Measurements from ENCODE around the gene SPG11.
A peak's percentile ranks its signal among the peaks of the same experiment; 100 is the strongest.
"Not testable (repeated sequence)": the region's sequence is repeated elsewhere in the genome, so short reads cannot be mapped to it uniquely, and the experiment has no call there.

Gene SPG11

DNA sequence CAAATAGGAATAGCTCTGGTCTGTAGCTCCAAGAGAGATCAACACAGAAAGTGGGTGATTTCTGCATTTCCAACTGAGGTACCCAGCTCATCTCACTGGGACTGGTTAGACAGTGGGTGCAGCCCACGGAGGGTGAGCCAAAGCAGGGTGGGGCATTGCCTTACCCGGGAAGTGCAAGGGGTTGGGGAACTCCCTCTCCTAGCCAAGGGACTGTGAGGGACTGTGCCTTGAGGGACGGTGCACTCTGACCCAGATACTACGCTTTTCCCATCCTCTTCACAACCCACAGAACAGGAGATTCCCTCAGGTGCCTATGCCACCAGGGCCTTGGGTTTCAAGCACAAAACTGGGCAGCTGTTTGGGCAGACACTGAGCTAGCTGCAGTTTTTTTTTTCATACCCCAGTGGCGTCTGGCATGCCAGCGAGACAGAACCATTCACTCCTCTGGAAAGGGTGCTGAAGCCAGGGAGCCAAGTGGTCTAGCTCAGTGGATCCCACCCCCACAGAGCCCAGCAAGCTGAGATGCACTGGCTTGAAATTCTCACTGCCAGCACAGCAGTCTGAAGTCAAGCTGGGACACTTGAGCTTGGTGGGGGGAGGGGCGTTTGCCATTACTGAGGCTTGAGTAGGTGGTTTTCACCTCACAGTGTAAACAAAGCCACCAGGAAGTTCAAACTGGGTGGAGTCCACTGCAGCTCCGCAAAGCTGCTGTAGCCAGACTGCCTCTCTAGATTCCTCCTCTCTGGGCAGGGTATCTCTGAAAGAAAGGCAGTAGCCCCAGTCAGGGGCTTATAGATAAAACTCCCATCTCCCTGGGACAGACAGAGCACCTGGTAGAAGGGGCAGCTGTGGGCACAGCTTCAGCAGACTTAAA is 19.6 kb upstream of the SPG11 start:
- DNase-seq: not testable (repeated sequence)

DNA sequence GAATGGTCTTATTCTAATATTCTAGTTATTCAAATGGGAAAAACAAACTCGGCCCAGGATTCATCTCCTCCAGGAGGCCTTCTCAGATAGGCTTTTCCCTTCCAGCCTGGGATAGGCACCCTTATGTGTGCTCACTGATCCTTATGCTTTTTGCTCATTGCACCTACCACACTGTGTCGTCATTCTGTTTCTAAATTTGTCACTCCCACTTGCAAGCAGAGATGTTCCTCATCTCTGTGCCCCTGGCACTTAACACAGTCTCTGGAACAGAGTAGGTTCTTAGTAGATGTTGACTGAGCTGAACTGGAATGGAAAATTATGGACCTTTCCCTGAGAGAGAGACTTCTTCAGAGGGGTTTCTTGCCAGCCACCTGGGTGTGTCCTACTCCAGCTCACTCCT is 18.7 kb upstream of the SPG11 start:
- DNase-seq: no peak

DNA sequence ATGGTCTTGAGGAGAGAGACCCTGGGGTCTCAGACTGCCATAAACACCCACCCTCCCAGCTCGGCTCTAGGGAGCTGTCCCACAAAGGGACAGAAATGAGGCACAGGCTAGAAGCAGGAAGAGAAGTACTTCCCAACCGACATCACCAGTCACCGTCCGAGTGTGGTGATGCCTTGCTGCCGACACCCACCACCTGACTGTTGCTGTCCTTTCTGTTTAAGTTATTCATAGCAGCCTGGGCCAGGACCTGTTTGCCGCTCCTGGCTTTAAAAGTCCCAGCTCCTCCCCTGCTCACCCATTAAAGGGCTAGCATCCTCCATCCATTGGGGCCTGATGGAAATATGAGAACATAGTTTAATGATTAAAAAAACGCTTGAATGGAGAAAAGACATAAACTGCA is 13.2 kb upstream of the SPG11 start:
- DNase-seq: no peak

DNA sequence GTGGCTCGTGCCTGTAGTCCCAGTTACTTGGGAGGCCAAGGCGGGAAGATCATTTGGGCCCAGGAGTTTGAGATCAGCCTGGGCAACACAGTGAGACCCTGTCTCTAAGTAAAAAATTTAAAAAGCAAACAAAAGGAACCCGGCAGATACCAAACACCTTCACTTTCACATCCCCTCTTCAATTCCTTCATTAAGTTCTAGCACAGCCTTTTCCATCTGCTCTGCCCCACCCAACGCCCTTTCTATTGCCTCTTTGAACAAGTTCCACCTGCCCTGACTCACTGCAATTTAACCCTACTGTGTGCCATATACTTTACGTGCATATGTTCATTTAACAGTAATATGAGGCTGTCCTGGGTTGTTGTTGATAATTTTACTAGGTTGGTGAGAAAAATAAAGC is 12.4 kb upstream of the SPG11 start:
- no peak for DNase-seq

DNA sequence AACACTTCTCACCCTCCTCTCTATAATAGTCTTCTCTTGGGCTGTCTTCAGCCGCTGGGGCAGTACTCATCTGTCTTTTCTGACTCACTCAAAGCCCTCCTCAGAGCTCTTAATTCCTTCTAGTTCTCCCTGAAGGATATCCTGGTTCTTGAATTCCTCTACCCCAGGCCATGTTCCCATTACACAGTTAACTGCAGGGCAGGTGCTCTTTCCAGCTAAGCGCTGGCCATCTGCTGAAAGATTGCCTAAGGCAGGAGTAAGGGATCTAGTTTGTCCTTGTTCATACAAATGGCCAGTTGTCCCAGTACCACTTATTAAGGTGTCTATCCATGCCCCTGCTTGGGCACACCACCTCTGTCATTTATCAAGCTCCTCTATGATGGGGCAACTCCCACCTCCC is 10.2 kb upstream of the SPG11 start:
- no peak for DNase-seq

DNA sequence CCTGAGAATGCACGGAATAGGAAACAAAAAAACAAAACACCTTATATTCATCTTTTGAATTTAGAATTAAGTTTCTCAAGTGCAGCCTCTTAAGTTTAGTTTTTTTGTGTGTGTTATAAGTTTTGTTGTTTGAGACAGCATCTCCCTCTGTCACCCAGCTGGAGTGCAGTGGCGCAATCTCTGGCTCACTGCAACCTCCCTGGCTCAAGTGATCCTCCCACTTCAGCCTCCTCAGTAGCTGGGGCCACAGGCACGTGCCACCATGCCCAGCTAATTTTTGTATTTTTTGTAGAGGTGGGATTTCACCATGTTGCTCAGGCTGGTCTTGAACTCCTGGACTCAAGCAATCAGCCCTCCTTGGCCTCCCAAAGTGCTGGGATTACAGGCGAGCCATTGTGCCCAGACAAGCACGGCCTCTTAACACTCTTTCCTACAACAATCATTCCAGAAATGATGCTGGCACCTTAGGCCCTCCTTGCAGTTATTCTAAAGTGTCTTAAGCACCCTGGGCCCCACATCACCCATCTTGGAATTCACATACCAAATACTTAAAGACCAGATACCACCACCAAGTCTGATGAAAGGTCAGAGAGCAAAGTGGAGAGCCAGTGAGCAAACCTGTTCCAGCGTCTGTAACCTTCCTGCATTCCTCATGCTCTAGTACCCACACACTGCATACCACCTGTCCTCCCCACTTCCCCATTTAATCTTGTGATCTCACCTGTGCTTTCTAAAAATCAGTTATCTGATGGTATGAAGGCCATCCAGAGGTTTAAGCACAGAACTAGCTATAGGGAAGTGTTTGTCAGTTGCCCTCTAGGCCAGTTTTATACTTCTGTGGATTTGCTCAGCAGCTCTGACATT is 6.9 kb upstream of the SPG11 start:
- DNase-seq: no peak

DNA sequence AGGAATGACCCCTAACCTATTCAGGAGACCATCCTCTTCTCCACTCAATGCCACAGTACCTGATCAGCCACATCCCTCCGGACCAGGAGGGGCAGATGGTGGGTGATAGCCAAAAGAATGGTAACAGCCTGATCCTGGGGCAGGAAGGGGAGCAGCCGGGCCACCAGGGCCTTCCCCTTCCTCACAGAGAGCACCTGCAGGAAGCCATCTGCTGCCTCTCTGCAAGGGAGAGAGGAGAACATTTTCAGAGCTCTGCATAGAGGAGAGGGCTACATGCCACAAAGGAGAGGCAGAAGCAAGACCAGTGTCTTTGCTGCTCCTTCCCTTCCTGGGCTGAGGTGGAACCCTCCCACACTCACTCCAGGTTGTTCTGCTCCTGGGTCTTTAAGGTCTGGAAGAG is 5.5 kb upstream of the SPG11 start:
- no peak for DNase-seq

DNA sequence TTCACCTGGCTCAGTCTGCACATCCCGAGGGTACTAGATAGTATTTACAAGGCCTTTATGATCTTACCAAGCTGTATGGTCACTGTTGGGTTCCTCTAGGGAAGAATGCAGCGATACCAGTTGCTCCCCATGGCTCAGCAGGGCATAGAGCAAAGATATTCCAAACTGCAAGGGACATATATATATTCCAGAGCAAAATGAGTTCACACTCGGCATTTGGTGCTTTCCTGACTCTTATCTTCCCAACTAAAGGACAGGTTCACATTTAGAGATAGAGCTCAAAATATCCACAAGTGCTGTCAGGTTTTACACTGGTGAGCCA is 3.5 kb upstream of the SPG11 start:
- no peak for DNase-seq

DNA sequence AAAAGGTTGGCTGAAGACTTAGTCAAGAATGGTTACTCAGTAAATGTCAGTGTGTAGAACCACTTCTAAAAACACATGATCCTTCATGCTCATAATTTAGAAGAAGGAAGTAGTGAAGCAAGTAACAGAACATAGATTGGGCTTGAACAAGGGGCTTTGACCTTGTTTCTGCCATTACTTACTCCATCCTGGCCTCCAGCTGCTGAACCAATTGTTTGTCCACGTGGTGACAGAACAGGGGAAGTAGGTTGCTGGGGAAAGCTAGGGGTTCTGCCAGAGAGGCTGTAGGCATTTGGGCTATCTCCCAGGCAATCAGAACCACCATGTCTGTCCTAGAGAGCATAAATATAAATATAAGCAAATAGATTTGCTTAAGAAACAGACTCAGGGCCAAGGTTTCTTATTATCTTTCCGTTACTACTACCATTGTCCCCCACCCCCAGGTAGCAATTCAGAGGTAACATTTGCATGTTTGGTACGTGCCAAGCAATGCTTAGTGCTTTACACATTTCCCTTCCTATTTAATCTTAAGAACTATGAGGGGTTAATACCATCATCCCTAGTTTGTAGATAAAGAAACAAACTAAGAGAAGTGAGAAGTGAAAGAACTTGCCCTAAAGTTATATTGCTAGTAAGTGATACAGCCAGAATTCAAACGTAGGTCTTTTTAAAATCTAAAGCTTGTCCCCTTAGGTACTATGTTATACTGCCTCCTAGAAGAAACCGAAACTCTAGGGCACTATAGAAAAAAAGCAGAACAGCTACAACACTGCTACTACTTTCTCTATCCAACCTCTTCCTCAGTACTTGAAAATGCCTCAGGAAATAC is 3.0 kb upstream of the SPG11 start:
- no peak for DNase-seq

DNA sequence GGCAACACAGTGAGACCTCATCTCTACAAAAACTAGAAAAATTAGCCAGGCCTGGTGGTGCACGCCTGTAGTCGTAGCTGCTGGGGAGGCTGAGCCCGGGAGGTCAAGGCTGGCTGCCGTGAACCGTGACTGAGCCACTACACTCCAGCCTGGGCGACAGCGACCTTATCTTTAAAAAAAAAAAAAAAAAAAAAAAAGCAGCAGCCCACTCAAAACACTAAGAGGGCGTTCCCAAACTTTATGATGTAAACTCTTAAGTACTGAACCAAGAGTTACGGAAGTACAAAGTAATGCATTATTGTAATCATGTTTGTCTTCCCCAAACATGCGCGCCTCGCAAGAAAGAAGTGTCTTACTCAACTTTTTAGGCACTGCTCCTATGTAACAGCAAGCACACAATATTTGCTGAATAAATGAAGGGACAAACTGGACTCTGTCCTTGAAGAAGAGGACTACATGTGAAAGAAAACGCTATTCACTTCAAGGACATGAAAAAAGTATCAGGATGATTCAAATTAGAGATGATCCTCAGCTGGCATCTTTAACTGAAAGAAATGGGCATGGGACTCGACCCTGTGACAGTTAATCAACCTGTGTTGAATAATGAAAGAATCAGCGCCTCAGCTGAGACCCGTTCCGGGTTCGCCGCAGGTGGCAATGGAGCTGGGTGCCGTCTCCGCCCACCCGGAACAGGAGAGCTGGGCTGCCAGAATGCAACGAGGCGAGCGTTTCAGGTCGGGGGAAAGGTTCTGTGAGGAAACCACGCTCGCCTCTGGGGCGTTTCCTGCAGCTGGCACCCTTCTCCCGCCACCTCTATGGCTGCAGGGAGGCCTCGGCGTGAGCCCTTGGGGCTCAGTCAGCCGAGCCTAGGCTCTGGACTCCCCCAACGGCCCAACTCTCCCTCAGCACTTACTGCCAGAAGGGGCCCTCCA is 718 bp downstream of the SPG11 start:
- DNase-seq: peak in 30 of 56 donors; percentile 8 to 79 (median 48)

DNA sequence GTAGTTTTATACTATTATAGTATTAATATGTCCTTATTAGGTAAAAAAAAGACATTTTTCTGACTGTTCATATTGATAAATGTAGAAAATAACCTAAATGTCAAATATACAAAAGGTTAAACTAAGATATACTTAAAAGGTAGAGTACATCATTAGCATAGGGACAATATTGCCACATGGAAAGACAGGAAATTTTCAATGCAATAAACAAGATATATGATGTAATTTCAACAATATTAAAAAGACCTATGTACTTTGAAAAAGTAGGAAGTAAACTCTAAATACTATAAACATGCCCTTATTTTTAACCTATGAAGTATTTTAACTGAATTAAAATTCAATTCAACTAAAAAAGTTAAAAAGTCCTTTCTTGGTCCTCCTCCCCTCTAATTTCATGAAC is 1.9 kb downstream of the SPG11 start:
- DNase-seq: no peak

DNA sequence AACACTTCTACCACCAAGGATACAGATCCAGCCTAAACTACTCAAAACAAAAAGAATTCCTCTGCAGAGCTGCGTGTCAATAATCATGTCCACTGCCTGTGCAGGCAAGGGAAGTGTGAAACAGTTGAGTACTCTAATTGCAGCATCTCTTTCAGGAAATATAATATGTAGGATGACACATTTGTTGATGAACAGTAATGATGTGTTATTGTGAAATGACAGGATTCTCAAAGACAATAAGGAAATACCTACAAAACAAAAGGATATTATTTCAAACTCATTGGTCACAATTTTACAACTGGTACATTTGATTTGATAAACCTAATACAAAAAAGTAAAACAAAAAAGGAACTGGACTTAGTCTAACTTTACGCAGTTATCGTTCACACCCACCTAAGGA is 4.4 kb downstream of the SPG11 start:
- no peak for DNase-seq

DNA sequence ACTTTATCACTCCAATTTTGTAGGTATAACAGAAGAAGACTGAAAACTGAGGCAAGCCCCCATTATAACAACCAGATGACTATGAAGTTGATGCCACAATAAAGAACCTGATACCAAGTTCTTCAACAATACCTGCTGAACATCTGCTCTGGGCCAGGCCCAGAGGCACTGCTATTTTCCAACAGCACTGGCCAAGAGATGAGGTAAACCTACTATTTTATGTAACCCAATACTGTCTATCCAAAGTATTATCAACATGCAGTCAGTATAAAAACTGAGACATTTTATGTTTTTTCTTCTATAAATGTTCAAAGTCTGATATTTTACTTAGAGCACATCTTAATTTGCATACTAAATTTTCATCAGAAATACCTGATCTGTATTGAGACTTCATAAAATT is 6.1 kb downstream of the SPG11 start:
- DNase-seq: no peak

DNA sequence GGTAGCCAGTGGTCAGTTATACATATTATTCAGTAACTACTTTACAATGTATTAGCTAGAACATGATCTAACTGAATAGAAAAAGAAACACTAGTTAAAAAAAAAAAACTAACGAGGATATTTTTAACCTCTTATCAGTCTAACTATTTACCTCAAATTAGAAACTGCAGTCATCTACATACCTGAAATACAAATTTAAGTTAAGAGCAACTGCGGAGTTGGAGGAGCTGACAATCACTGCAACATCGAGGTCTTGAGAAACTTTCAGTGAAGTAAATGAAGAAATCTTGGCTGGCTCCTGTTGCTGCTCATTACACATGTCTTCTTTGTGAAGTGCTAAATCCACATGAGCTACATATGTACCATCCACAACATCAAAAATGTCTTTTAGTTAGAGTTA is 6.5 kb downstream of the SPG11 start:
- DNase-seq: no peak

DNA sequence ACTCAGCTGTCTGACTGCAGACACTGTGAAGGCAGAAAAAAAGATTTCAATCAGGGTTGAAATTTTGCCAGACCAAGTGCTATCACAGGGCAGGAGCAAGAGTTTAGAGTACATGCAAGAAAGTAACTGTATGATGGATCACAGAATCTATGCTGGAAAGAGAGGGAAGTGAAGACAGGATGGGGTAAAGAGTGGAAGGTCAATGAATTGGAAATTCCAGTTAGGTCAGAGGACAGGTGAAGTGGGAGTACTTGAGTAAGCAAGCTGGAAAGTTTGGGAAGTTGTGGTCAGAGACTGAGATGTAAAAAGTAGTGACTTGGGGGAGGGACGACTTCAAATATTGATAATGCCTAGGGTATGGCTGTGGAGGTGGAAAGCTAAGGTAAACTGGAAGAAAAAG is 7.2 kb downstream of the SPG11 start:
- no peak for DNase-seq

DNA sequence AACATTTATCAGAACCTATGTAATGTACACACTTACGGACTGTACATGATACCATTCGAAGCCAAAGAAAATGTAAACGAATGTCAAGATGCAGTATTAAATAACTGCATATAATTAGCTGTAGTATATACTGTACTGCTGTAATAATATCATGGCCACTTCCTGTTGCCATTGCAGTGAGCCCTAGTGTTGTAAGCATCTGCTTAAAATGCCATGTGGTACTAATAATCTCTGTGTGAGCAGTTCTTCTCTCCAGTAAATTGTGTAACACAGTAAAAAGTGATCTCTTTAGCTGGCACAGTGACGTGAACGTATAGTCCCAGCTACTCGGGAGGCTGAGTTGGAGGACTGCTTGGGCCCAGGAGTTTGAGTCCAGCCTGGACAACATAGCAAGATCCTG is 8.6 kb downstream of the SPG11 start:
- DNase-seq: no peak

DNA sequence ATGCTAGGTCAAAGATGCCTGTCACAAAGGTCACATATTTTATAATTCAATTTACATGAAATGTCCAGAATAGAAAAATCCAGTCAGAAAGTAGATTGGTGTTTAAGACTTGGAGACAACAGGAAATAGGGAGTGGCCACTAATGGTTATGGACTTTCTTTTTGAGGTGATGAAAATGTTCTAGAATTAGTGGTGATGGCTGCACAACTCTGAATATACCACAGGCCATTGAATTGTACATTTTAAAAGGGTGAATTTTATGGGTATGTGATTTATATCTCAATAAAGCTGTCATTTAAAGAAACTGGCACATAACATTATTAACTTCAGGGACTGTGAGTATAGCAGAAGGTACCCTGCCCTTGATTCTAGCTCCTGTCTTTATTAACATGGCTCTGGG is 15.8 kb downstream of the SPG11 start:
- no peak for DNase-seq

DNA sequence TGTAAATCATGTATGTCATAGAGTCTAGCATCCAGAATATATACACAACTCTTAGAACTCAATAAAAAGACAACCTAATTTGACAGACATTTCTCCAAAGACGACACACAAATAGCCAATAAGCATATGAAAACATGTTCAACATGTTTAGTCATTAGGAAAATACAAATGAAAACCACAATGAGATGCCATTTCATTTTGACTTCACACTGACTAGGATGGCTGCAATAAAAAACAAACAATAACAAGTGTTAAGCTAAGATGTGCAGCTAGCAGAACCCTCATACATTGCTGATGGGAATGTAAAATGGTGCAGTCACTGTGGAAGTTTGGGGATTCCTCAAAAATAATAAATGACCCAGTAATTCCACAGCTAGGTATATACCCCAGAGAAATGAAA is 16.4 kb downstream of the SPG11 start:
- DNase-seq: no peak

DNA sequence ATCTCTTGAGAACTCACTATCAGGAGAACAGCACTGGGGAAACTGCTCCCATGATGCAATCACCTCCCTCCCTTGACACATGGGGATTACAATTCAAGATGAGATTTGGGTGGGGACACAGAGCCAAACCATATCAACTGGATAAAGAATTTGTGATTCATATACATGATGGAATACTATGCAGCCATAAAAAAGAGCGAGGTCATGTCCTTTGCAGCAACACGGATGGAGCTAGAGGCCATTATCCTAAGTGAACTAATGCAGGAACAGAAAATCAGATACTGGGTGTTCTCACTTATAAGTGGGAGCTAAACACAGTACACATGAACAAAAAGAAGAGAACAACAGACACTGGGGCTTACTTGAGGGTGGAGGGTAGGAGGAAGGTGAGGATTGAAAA is 17.0 kb downstream of the SPG11 start:
- DNase-seq: no peak

DNA sequence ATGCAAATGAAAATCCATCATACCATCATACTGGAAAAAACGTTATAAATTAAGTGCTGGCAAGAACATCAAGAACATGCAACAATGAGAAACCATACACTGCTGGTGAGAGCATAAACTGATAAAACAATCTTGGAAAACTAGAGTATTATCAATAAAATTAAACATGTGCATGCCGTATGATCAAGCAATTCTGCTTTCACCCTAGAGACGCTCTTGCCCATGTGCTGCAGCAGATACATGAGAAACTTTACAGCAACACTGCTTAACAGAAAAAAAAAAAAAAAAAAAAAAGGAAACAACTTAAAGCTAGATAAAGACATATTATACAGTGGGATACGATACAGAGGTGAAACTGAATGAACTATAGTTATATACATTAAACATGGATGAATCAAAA is 21.8 kb downstream of the SPG11 start:
- no peak for DNase-seq

DNA sequence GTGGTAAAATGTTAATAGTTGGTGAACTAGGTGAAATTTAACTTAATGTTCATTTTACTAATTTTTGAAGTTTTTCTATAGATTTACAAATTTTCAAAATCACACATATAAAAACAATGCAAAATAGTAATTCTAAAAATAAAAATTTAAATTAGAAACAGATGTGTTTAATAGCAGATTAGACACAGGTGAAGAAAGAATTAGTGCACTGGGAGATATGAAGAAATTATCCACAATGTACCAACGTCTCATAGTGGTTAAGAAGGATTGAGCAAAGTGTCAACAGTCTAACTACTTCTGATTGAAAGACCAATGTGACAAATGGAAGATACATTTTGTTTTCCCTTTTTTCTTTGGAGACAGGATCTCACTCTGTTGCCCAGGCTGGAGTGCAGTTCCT is 26.5 kb downstream of the SPG11 start:
- DNase-seq: no peak
